D721Med (cell line): ENCODE measurements around the gene LRRK2.

Experiments
- DNase-seq: peaks from one replicate; pipeline ENCODE4 v3.0.0; 2011; ENCODE audit warnings: low spot score; ENCODE audit not compliant: insufficient read length
- FAIRE-seq: peaks from 2 replicates; lab custom pipeline; 2011; peaks lifted over from hg19 to GRCh38; lab: Jason Lieb, UNC
- TF ChIP-seq, protein P1 (sequence below): IDR thresholded peaks from 2 replicates; pipeline ENCODE4 v1.5.1; 2012; ENCODE audit warnings: mild to moderate bottlenecking, control low read depth; ENCODE audit not compliant: insufficient read depth; ENCODE audit errors: missing control alignments

Gene LRRK2

DNA sequence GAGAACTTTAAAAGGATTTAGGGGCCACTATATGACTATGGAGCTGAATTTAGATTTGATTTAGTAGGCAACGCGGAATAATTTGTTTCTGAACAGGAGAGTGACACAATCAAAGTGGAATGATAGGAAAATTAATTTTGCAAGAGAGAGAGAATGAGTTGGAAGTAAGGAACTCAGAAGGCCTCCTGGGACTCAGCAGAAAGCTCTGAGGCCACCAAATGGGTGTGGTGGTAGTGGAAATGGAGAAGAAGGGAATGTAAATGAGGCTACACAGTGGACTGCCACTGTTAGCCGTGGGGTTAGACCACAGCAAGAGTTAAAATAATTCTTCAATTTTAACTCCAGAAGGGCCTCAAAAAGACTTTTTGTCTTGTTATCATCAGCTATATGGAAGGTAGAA lies 102.7 kb downstream of the LRRK2 start:
- TF ChIP-seq, protein P1, sequence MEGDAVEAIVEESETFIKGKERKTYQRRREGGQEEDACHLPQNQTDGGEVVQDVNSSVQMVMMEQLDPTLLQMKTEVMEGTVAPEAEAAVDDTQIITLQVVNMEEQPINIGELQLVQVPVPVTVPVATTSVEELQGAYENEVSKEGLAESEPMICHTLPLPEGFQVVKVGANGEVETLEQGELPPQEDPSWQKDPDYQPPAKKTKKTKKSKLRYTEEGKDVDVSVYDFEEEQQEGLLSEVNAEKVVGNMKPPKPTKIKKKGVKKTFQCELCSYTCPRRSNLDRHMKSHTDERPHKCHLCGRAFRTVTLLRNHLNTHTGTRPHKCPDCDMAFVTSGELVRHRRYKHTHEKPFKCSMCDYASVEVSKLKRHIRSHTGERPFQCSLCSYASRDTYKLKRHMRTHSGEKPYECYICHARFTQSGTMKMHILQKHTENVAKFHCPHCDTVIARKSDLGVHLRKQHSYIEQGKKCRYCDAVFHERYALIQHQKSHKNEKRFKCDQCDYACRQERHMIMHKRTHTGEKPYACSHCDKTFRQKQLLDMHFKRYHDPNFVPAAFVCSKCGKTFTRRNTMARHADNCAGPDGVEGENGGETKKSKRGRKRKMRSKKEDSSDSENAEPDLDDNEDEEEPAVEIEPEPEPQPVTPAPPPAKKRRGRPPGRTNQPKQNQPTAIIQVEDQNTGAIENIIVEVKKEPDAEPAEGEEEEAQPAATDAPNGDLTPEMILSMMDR = no peak
- FAIRE-seq (no peak), DNase-seq (no peak)

DNA sequence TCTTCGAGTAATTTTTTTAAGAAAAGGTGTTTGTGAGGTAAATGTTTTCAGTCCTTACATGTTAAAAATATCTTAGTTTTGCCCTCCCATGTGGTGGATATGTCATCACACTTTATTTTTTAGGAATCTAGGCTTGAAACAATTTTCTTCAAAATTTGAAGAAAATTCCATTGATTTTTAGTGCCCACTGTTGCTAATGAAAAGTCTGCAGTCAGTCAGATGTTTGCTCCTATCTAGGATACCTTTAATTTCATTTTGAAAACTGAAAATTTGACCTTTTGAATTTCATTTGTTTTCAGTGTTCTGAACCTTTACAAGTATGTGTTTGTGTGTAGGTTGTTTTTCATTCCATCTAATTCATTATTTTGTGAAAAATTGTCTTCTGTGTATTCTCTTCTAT lies 105.4 kb downstream of the LRRK2 start:
- TF ChIP-seq, protein P1 = no peak
- DNase-seq (no peak), FAIRE-seq (peak; percentile 25)

DNA sequence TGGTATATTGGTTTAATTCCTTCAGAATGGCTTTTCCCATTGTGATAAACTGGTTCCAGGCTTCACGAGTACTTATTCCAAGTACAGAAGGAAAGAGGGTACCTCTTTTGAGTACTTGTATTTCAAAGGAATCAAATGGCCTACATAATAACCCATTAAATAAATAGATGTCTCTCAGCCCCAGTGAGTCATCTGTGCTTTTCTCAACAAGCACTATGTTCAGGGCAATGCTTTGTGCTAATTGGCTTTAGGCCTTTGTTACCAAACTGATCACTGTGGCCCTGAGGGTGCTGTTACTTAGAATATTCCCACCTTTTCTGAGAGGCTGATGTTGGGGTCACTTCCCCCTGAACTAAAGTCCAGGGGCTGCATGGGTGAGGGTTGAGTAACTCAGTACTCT lies 107.1 kb downstream of the LRRK2 start:
- no peak for FAIRE-seq
- TF ChIP-seq, protein P1 = no peak
- DNase-seq = no peak

DNA sequence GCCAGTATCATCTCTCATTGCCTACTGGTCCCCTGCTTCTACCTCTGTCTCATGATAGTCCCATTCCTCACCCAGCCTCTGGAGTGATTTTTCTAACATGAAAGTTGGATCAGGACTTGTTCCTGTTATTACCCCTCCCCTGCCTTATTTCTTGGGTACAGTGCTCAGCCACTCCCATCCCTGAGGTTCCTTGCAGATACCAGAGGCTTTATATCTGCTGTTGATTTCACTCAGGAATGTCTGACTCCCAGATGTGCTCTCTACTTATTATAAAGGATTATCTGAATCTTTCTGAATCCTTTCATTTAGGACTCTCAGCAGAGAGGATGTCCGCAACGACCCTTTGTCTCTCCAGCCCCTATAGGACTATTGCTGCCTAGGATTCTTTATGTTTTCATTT lies 111.2 kb downstream of the LRRK2 start:
- FAIRE-seq = no peak
- DNase-seq = no peak
- TF ChIP-seq, protein P1 = no peak

DNA sequence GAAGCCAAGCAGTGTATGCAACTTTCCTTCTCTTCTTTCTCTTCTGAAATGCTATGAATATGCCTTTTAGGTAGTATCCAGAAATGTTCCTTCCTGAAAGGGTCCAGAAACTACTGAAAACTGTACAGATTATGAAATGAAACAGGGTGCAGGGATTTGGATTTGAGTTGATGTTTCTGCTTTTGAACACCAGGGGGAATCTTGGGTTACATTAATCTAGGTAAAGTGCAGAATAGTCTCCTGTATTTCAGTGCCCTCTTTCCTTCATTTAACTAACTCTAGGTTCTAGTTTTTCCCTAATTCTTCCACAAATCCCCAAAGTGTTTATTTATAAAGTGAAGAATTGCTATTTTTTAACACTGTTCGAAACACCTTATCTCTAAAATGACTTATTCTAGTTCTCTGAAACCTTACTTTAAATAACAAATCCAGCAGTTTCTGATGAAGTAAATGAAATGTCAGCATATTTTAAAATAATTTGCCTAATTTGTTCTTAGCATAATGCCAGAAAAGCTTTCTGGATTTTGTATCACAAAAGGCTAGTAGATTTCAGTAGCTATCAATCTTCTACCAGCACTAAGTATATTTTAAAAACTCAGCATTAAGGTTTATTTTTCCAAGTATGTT lies 111.9 kb downstream of the LRRK2 start:
- FAIRE-seq (no peak), DNase-seq (no peak)
- TF ChIP-seq, protein P1 = peak; percentile 61

DNA sequence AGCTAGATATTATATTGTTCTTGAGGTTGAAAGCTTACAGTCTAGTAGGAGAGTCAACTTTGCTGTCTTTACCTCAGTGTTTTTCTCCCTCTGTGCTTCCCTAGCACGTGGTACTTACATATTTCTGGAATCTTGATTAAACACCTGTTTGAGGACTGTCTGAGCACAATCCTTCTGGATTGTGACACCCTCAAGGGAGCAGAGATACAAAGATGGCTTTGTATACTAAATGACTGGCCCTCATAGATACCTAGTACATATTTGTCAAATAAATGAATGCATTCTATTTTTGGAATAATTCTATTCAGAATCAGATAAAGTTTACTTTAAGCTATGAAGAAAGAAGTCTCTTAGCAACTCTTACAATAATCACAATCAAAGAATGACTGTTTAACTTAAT lies 113.3 kb downstream of the LRRK2 start:
- TF ChIP-seq, protein P1 = no peak
- FAIRE-seq (no peak), DNase-seq (no peak)

DNA sequence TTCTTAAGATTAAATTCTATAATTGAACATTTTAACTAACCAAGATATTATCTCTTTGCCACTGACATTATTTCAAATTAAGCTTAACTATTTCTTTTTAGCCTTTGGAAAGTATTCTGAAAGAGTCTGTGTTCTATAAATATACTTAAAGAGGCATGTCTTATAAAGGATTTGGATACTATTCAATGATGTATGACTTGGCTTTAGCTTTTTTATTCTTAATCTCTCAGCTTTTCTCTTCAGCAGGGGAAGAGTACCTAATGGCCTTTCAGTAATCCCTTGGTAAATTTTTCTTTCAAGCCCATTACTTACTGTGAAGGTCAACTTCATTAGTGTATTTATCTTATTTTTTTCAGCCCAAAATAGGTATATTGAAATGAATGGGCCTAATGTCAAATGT lies 113.8 kb downstream of the LRRK2 start:
- no peak for DNase-seq
- TF ChIP-seq, protein P1 = no peak
- peak; percentile 38 for FAIRE-seq
